T-cell (primary cell): ENCODE measurements around the gene JADE2. TPM values are rescaled to one million over a fixed set of nuclear protein-coding genes. Genes with fewer than 3 reads are reported as not detected.

Experiments used
- ATAC-seq, 4 experiments: fragments of 200-7000 bp in 3 of 4; fragments of 150-1000 bp in 1 of 4; cut with Tn5 transposase; replicated peaks in 1 of 4; 1 replicate in 3 of 4; 2 replicates in 1 of 4; pipeline ENCODE4 v1.10.0; 2021; ENCODE audit warnings: moderate library complexity in 3 of 4, mild to moderate bottlenecking in 2 of 4, moderate number of reproducible peaks in 1 of 4
- CTCF ChIA-PET, 2 donors: fragments of 300-600 bp; sonication (Branson Sonifier 250); formaldehyde crosslinking; loops; one replicate each; lab custom pipeline; 2022; ENCODE audit warnings: antibody characterized with exemption in 2 of 2; lab: Charles Lee
- POLR2A ChIA-PET, 2 donors: fragments of 300-600 bp; sonication (Branson Sonifier 250); formaldehyde crosslinking; loops; one replicate each; lab custom pipeline; 2022; ENCODE audit warnings: antibody characterized with exemption in 2 of 2; lab: Charles Lee
- DNase-seq, 35 experiments: peaks; one replicate each; pipeline versions ENCODE4 v3.0.0 to v3.0.0-alpha.2; 2013 to 2023
- H3K27ac ChIP-seq: one replicate; pipeline ENCODE4 v1.5.1; 2013; ENCODE audit warnings: low read length
- H3K27me3 ChIP-seq, 2 experiments: replicated peaks in 1 of 2; 1 replicate in 1 of 2; 2 replicates in 1 of 2; pipeline versions ENCODE4 v1.6.1 to v1.7.0; 2013; ENCODE audit warnings: low read length in 1 of 2, mixed read lengths in 1 of 2; ENCODE audit not compliant: control insufficient read depth in 2 of 2, insufficient read depth in 2 of 2; ENCODE audit errors: extremely low read depth in 1 of 2
- H3K36me3 ChIP-seq, 2 donors: 1 replicate in 1 of 2; 2 replicates in 1 of 2; pipeline versions ENCODE4 v1.6.1 to v1.7.0; 2013; ENCODE audit warnings: low read length in 1 of 2; ENCODE audit not compliant: control insufficient read depth in 2 of 2, insufficient read depth in 1 of 2; ENCODE audit errors: extremely low read depth in 1 of 2
- H3K4me1 ChIP-seq, 2 experiments: 1 replicate in 1 of 2; 2 replicates in 1 of 2; pipeline versions ENCODE4 v1.6.1 to v1.7.0; 2013; ENCODE audit warnings: low read length in 2 of 2, mixed read lengths in 1 of 2; ENCODE audit not compliant: insufficient read depth in 2 of 2, control insufficient read depth in 1 of 2; ENCODE audit errors: extremely low read depth in 1 of 2
- H3K4me3 ChIP-seq, 2 donors: 1 replicate in 1 of 2; 2 replicates in 1 of 2; pipeline versions ENCODE4 v1.5.1 to v1.7.0; 2013; ENCODE audit warnings: mild to moderate bottlenecking in 2 of 2, low read length in 1 of 2, moderate library complexity in 1 of 2; ENCODE audit not compliant: control insufficient read depth in 1 of 2; ENCODE audit errors: extremely low read depth in 1 of 2
- H3K9me3 ChIP-seq: 2 replicates; pipeline ENCODE4 v1.7.0; 2013
- H3K27ac Mint-ChIP-seq, 2 donors: one replicate each; pipeline ENCODE4 v1.8.0; 2020 to 2021; ENCODE audit warnings: mild to moderate bottlenecking in 2 of 2, mixed read lengths in 2 of 2
- H3K27me3 Mint-ChIP-seq, 2 donors: one replicate each; pipeline ENCODE4 v1.8.0; 2021 to 2022; ENCODE audit warnings: mixed read lengths in 2 of 2
- H3K36me3 Mint-ChIP-seq: one replicate; pipeline ENCODE4 v1.8.0; 2021; ENCODE audit warnings: mixed read lengths
- H3K4me1 Mint-ChIP-seq, 3 donors: one replicate each; pipeline ENCODE4 v1.8.0; 2020 to 2022; ENCODE audit warnings: mixed read lengths in 3 of 3, mild to moderate bottlenecking in 1 of 3
- H3K4me3 Mint-ChIP-seq, 3 donors: one replicate each; pipeline ENCODE4 v1.8.0; 2020 to 2022; ENCODE audit warnings: mild to moderate bottlenecking in 3 of 3, mixed read lengths in 3 of 3, moderate library complexity in 3 of 3
- H3K9me3 Mint-ChIP-seq, 3 donors: one replicate each; pipeline ENCODE4 v1.8.0; 2020 to 2022; ENCODE audit warnings: mixed read lengths in 3 of 3
- WGBS: methylation state at CpG from one replicate; pipeline ENCODE4 v1.1.5; 2013; ENCODE audit warnings: missing lambda C conversion rate; ENCODE audit not compliant: insufficient coverage; 5-methylcytosine and 5-hydroxymethylcytosine counted together
- total RNA-seq, 35 experiments: library from RNA in 6 of 35; stranded (reverse) in 6 of 35; fragments of 120-200 nt in 1 of 35; gene quantifications; one replicate each; pipeline versions ENCODE4 v1.2.1 to v1.2.4 and lab custom pipeline; 2013 to 2026

JADE2 gene
- total RNA-seq, 5 donors from 2014 or later (not counting 1 experiment from before 2014, with no cell fraction given), result 163 to 263 (median 239) TPM

DNA sequence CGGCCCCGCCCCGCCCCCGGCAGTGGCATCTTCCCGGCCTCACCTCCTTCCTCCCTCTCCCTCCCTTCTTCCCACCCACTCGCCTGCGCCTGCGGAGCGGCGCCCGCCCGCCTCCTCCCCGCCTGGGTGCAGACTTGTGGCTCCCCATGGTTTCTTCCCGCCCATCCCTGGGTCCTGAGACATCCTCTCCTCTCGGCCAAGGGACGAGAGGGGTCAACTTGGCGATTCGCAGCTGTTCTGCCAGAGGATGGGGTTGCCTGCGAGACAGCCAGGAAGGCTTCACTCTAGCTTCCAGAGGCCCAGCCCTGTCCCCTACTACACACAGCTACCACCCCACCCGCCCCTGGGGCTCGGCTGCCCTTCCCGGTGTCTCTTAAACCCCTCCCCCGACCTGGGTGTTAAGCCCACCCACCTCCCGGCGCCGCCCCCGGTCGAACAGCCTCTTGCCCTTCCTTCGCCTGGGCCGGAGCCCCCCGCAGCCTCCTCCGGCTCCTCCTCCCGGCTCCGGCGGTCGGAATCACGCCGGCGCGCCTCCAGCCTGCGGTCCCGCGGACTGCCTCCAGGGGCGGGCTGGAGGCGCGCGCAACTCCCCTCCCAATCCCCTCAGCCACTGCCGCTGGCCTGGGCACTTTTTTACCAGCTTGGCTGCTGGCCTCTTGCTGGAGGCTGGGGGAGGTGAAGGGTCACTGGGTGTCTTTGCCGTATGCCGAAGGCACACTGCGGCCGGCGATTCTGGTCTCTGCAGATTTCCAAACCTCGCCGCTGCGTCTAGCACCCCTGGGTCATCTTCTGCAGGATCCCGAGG lies 1.9 kb downstream of the JADE2 start:
- no peaks in the 10 kb centered on the region for H3K27me3 Mint-ChIP-seq
- Histone ChIP-seq H3K9me3 (no peaks in the 10 kb centered on the region), H3K4me1 (peaks cover 15 to 62% of the 10 kb centered on the region in 2 experiments), H3K4me3 (peak overlapping the region; percentile 85 to 95), H3K36me3 (peaks cover 0 to 11% of the 10 kb centered on the region in 2 donors), H3K27me3 (no peaks in the 10 kb centered on the region), H3K27ac (peak overlapping the region; percentile 43)
- ChIA-PET POLR2A (interaction anchor here in 1 of 2 donors (0.6 kb wide), 1 partner anchor 249 kb away, joined by 5 read pairs; no protein-coding TSS in a partner anchor), CTCF (interaction anchor here (0.6 to 1.8 kb wide), 9 partner anchors 19 to 363 kb away, joined by 3 to 14 read pairs (median 3); no protein-coding TSS in a partner anchor)
- H3K9me3 Mint-ChIP-seq, result no peaks in the 10 kb centered on the region
- H3K4me1 Mint-ChIP-seq, result peaks cover 53 to 58% (median 53%) of the 10 kb centered on the region in 3 donors
- peak; percentile 21 to 82 (median 58) for DNase-seq
- H3K4me3 Mint-ChIP-seq, result peak overlapping the region; percentile 87 to 99 (median 97)
- peak overlapping the region; percentile 89 to 92 for H3K27ac Mint-ChIP-seq
- WGBS, result 4% methylated on average over 42 of the region's 57 CpGs
- H3K36me3 Mint-ChIP-seq, result peaks cover 5% of the 10 kb centered on the region
- peak; percentile 29 to 38 (median 36) for ATAC-seq

DNA sequence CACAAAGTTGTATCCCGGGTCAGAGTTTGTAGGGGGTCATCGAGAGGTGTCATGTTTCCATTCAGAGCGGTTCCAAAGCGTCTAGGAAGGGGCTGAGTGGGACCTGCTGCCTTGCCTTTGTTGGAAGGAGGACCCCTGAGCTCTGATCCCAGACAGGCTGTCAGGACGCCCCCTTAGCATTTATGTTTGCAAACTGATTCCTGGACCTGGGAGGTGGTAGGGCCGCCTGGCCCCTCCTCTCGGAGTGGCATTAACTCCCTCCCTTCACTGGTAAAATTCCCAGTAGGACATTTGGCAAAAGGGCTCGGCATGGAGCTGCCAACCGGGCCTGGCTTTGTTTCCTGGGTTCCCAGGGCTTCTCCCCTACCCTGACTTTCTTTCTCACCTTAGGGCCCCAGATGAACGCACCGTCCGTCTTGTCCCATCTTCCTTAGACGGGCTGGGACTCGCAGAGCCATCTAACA lies 2.5 kb downstream of the JADE2 start:
- H3K4me3 Mint-ChIP-seq, result peak overlapping the region; percentile 87 to 99 (median 97)
- H3K27ac ChIP-seq, result peak overlapping the region; percentile 28
- H3K9me3 ChIP-seq, result no peaks in the 10 kb centered on the region
- DNase-seq, result no peak
- WGBS, result 80% methylated on average over 4 of the region's 14 CpGs
- H3K36me3 Mint-ChIP-seq, result peaks cover 5% of the 10 kb centered on the region
- H3K4me1 Mint-ChIP-seq, result peaks cover 56 to 64% (median 59%) of the 10 kb centered on the region in 3 donors
- H3K9me3 Mint-ChIP-seq, result no peaks in the 10 kb centered on the region
- H3K36me3 ChIP-seq, result peaks cover 0 to 15% of the 10 kb centered on the region in 2 donors
- peak overlapping the region; percentile 85 to 95 for H3K4me3 ChIP-seq
- ChIA-PET CTCF (interaction anchor here (0.6 to 1.8 kb wide), 7 partner anchors 18 to 364 kb away, joined by 3 to 14 read pairs (median 3); no protein-coding TSS in a partner anchor), POLR2A (interaction anchor here in 1 of 2 donors (0.6 kb wide), 1 partner anchor 250 kb away, joined by 5 read pairs; no protein-coding TSS in a partner anchor)
- H3K27me3 ChIP-seq, result no peaks in the 10 kb centered on the region
- peak overlapping the region; percentile 59 to 89 for H3K27ac Mint-ChIP-seq
- no peak for ATAC-seq
- peaks cover 15 to 68% of the 10 kb centered on the region in 2 experiments for H3K4me1 ChIP-seq
- no peaks in the 10 kb centered on the region for H3K27me3 Mint-ChIP-seq

GRCh38 chr5:134528556-134528955 lies 3.1 kb downstream of the JADE2 start:
- Mint-ChIP-seq H3K9me3 (no peaks in the 10 kb centered on the region), H3K36me3 (peaks cover 5% of the 10 kb centered on the region), H3K4me1 (peaks cover 56 to 64% (median 60%) of the 10 kb centered on the region in 3 donors), H3K27ac (peak overlapping the region; percentile 59 to 72), H3K27me3 (no peaks in the 10 kb centered on the region), H3K4me3 (peak overlapping the region; percentile 87 to 99 (median 97))
- Histone ChIP-seq H3K4me1 (peaks cover 12 to 72% of the 10 kb centered on the region in 2 experiments), H3K4me3 (no peak overlapping the region), H3K9me3 (no peaks in the 10 kb centered on the region), H3K36me3 (peaks cover 0 to 15% of the 10 kb centered on the region in 2 donors), H3K27ac (no peak overlapping the region), H3K27me3 (no peaks in the 10 kb centered on the region)
- ATAC-seq, result no peak
- DNase-seq, result no peak
- ChIA-PET POLR2A (interaction anchor here in 1 of 2 donors (0.6 kb wide), 1 partner anchor 165 kb away, joined by 5 read pairs; no protein-coding TSS in a partner anchor), CTCF (interaction anchor here (0.9 to 1.8 kb wide), 5 partner anchors 26 to 118 kb away, joined by 3 to 14 read pairs (median 3); no protein-coding TSS in a partner anchor)
- 71% methylated on average over 4 of the region's 4 CpGs for WGBS

- no CpG with 5 or more reads among the region's 6 CpGs for WGBS
- H3K36me3 ChIP-seq, result peaks cover 0 to 23% of the 10 kb centered on the region in 2 donors
- CTCF ChIA-PET, result no interaction called here
- H3K4me1 ChIP-seq, result peaks cover 5 to 72% of the 10 kb centered on the region in 2 experiments
- Mint-ChIP-seq H3K36me3 (peaks cover 5% of the 10 kb centered on the region), H3K27ac (peak overlapping the region in 1 of 2 donors; percentile 48), H3K27me3 (no peaks in the 10 kb centered on the region), H3K9me3 (no peaks in the 10 kb centered on the region), H3K4me1 (peaks cover 61 to 67% (median 65%) of the 10 kb centered on the region in 3 donors), H3K4me3 (peak overlapping the region in 2 of 3 donors; percentile 87 to 99)
- H3K27me3 ChIP-seq, result no peaks in the 10 kb centered on the region
- H3K4me3 ChIP-seq, result no peak overlapping the region
- DNase-seq (no peak), ATAC-seq (no peak)
- H3K9me3 ChIP-seq, result no peaks in the 10 kb centered on the region
- POLR2A ChIA-PET, result no interaction called here
- H3K27ac ChIP-seq, result peak overlapping the region; percentile 3
These were observed 4.0 kb downstream of the JADE2 start for GRCh38 chr5:134529460-134529859.

DNA sequence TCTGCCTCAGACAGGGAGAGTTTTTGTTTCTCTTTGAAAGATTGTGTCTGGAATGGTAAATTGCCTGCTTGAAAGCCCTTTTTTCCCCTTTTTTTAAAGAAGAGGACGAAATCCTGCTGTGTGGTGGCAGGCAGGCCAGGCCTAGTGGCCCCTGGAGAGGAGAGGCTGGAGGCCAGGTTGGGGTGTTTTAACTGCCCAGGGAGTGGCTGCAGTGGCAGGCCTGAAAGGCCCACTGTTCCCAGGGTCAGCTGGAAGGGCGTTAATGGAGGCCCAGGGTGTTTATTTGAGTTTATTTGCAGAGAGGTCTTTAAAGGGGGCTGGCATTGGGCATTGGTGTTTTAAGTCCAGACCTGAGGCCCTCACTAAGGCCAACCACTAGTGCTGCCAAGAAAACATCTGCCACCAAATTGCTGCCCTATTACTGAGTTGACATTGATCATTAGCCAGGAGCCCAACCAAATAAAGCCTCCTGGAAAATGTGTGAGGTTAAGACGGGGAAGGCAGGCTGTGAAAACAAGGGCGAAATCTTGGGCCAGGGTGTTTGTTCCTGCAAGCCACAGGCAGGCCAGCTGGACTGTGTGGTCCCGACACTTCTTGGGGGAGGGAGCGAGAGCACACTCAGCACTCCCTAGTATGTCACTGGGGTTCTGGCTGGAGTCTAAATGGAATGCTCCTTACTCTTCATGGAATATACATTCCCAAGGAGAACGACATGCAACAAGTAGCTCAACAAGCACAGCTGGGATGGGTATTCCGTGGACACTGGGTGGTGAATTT lies 5.0 kb downstream of the JADE2 start:
- H3K4me3 Mint-ChIP-seq, result peak overlapping the region; percentile 7 to 87 (median 17)
- H3K27ac Mint-ChIP-seq, result peak overlapping the region; percentile 48 to 74
- no peak for DNase-seq
- ChIA-PET CTCF (interaction anchor here in 1 of 2 donors (1.3 kb wide), 1 partner anchor 16 kb away, joined by 6 read pairs; no protein-coding TSS in a partner anchor), POLR2A (no interaction called here)
- peaks cover 5% of the 10 kb centered on the region for H3K36me3 Mint-ChIP-seq
- Histone ChIP-seq H3K4me3 (no peak overlapping the region), H3K27me3 (no peaks in the 10 kb centered on the region), H3K36me3 (peaks cover 3 to 29% of the 10 kb centered on the region in 2 donors), H3K4me1 (peaks cover 5 to 82% of the 10 kb centered on the region in 2 experiments), H3K9me3 (no peaks in the 10 kb centered on the region), H3K27ac (no peak overlapping the region)
- no peak for ATAC-seq
- H3K4me1 Mint-ChIP-seq, result peaks cover 72 to 75% (median 75%) of the 10 kb centered on the region in 3 donors
- H3K27me3 Mint-ChIP-seq, result no peaks in the 10 kb centered on the region
- no peaks in the 10 kb centered on the region for H3K9me3 Mint-ChIP-seq
- 94% methylated on average over 3 of the region's 8 CpGs for WGBS
